Astrocyte (in vitro differentiated cells and primary cell): ENCODE results near the gene UMOD.

Experiments
- EZH2 ChIP-seq: IDR thresholded peaks from 2 replicates; pipeline ENCODE4 v1.6.1; 2012; ENCODE audit warnings: mild to moderate bottlenecking, low read length, inconsistent platforms; ENCODE audit not compliant: insufficient read depth
- TF ChIP-seq, protein P1 (sequence below): IDR thresholded peaks from 2 replicates; pipeline ENCODE4 v1.5.1; 2011; ENCODE audit warnings: low read depth, mild to moderate bottlenecking, inconsistent platforms, low read length, moderate library complexity; ENCODE audit not compliant: insufficient read depth

DNA sequence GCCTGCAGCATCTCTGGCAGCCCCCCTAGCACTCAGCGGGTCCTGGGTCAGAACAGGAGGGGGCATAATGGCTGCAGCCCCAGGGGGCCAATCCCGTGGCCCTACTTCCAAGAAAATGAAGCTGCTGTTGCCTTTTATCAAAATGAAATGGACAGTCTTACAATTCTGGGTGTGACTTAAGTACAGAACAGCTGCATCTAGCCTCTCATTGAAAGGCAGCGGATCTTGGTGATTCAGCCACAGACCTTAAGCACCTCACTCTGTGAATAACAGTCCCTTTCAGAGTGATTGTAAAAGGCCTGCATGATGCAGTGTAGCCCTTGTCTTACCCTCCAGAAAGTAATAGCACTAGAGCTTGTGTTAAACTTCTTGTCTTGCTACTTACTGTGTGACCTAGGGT, 11.5 kb upstream of the UMOD start:
- TF ChIP-seq, protein P1, sequence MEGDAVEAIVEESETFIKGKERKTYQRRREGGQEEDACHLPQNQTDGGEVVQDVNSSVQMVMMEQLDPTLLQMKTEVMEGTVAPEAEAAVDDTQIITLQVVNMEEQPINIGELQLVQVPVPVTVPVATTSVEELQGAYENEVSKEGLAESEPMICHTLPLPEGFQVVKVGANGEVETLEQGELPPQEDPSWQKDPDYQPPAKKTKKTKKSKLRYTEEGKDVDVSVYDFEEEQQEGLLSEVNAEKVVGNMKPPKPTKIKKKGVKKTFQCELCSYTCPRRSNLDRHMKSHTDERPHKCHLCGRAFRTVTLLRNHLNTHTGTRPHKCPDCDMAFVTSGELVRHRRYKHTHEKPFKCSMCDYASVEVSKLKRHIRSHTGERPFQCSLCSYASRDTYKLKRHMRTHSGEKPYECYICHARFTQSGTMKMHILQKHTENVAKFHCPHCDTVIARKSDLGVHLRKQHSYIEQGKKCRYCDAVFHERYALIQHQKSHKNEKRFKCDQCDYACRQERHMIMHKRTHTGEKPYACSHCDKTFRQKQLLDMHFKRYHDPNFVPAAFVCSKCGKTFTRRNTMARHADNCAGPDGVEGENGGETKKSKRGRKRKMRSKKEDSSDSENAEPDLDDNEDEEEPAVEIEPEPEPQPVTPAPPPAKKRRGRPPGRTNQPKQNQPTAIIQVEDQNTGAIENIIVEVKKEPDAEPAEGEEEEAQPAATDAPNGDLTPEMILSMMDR: no peak
- TF ChIP-seq EZH2: no peak
